ENCODE data around the gene MSLN.

DNA sequence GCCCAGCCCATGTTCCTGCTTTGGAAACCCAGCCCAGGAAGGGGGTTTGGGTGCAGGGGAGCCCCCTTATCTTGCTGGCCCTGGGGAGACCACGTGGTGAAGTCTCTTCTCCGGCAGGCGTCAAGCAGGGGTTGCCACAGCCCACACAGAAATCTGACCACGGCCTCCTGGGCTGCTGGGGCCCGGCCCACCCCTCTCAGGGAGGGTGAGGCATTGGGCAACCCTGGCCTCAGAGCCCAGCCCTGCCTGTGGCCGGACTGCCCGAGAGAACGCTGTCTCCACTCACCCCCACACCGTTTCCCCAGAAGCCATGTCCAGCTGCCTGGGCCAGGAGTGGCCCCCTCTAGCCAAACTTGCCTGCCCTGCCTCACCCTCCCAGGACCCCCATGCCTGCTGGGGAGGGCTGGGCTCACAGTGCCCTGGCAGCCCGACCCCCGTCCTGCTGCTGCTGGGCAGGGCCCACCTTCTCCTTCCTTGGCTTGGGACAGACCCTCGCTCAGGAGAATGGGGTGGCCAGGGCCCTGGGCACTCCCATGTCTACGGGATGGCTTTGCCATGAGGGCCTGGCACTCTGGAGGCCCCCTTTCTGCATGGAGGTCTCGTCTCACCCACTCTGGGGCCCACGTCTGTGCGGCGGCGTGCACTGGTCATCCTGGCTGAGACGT lies 20.9 kb downstream of the MSLN start:
- TF ChIP-seq EZH2 (IDR thresholded peaks at IDR 0.05; ENCODE audit: borderline replicate concordance, low read depth, low read length, severe bottlenecking) (no peak), CTCF (IDR thresholded peaks at IDR 0.05; ENCODE audit: borderline replicate concordance, extremely low read depth, low read length, poor library complexity, severe bottlenecking) (no peak)
